SH-SY5Y (cell line): ENCODE data around the gene SDF2.

ENCODE experiments used
- GATA2 ChIP-seq: IDR thresholded peaks from 2 replicates; pipeline ENCODE4 v1.6.1; 2011; ENCODE audit warnings: mild to moderate bottlenecking, low read depth, low read length
- GATA3 ChIP-seq: IDR thresholded peaks from 2 replicates; pipeline ENCODE4 v1.6.1; 2011; ENCODE audit warnings: low read depth, mild to moderate bottlenecking, low read length, moderate library complexity

GRCh38 chr17:28675980-28676379, 14.3 kb upstream of the SDF2 start:
- TF ChIP-seq GATA3 (no peak), GATA2 (no peak)
